ENCODE data around the gene HMGCL. TPM values are rescaled to one million over a fixed set of nuclear protein-coding genes. Genes with fewer than 3 reads are reported as not detected.

HMGCL gene
- polyA plus RNA-seq, 1 experiment, result 39.5 TPM

- TF ChIP-seq, protein P1, sequence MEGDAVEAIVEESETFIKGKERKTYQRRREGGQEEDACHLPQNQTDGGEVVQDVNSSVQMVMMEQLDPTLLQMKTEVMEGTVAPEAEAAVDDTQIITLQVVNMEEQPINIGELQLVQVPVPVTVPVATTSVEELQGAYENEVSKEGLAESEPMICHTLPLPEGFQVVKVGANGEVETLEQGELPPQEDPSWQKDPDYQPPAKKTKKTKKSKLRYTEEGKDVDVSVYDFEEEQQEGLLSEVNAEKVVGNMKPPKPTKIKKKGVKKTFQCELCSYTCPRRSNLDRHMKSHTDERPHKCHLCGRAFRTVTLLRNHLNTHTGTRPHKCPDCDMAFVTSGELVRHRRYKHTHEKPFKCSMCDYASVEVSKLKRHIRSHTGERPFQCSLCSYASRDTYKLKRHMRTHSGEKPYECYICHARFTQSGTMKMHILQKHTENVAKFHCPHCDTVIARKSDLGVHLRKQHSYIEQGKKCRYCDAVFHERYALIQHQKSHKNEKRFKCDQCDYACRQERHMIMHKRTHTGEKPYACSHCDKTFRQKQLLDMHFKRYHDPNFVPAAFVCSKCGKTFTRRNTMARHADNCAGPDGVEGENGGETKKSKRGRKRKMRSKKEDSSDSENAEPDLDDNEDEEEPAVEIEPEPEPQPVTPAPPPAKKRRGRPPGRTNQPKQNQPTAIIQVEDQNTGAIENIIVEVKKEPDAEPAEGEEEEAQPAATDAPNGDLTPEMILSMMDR (IDR thresholded peaks at IDR 0.05; ENCODE audit: low read depth, low read length), result peak; percentile 96
- ChIA-PET CTCF (interaction anchor here (1.1 to 1.4 kb wide), 2 partner anchors 10 to 44 kb away, joined by 3 to 4 read pairs; no protein-coding TSS in a partner anchor), POLR2A (no interaction called here)
- DNase-seq (ENCODE audit: low read depth, low spot score), result peak; percentile 29
- Histone ChIP-seq H3K27me3 (ENCODE audit: control insufficient read depth, insufficient read depth, low read length) (peaks cover 34% of the 10 kb centered on the region), H3K9me3 (ENCODE audit: control insufficient read depth, insufficient read depth, low read length) (no peaks in the 10 kb centered on the region), H3K27ac (ENCODE audit: low read depth, low read length) (no peak within 1 kb of the TSS), H3K4me3 (ENCODE audit: low read depth, low read length) (peak within 1 kb of the TSS; percentile 65)
These were observed 42.8 kb upstream of the HMGCL start, which contains the start of gene FUCA1 for GRCh38 chr1:23867895-23868556. Gene FUCA1, minus strand, starts transcription at chr1:23868290. Its CDS starts 4 bp downstream, at chr1:23868286.

DNA sequence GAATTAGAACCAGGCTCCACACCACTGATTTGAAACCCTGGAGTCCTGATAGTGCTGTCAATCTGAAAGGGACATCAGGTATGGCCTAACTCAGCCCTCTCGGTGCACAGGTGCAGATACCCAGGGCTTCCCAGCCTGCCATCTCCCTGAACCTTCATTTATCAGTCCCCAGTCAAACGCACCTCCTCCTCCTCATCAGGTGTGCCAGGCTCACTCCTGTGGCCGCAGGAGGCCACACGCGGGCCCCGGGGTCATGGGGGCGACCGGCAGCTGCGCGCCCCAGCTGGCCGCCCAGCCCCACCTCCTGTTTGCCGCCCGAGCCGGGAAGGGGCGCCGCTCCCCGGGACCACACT lies 42.3 kb upstream of the HMGCL start:
- DNase-seq (ENCODE audit: low read depth, low spot score), result no peak
- ChIA-PET POLR2A (interaction anchor here (0.6 kb wide), 1 partner anchor 42 kb away, joined by 4 read pairs; the partner anchor contains the start of gene HMGCL), CTCF (interaction anchor here (0.6 kb wide), 1 partner anchor 44 kb away, joined by 4 read pairs; no protein-coding TSS in a partner anchor)
- Histone ChIP-seq H3K4me3 (ENCODE audit: low read depth, low read length) (peak overlapping the region; percentile 65), H3K27ac (ENCODE audit: low read depth, low read length) (no peak overlapping the region), H3K9me3 (ENCODE audit: control insufficient read depth, insufficient read depth, low read length) (no peaks in the 10 kb centered on the region), H3K27me3 (ENCODE audit: control insufficient read depth, insufficient read depth, low read length) (peaks cover 30% of the 10 kb centered on the region)
- TF ChIP-seq, protein P1 (IDR thresholded peaks at IDR 0.05; ENCODE audit: low read depth, low read length), result no peak

- TF ChIP-seq, protein P1 (IDR thresholded peaks at IDR 0.05; ENCODE audit: low read depth, low read length), result no peak
- H3K27ac ChIP-seq (ENCODE audit: low read depth, low read length), result no peak overlapping the region
- ChIA-PET CTCF (interaction anchor here (1.1 kb wide), 1 partner anchor 94 kb away, joined by 4 read pairs; no protein-coding TSS in a partner anchor), POLR2A (no interaction called here)
- H3K4me3 ChIP-seq (ENCODE audit: low read depth, low read length), result no peak overlapping the region
- DNase-seq (ENCODE audit: low read depth, low spot score), result no peak
- H3K9me3 ChIP-seq (ENCODE audit: control insufficient read depth, insufficient read depth, low read length), result no peaks in the 10 kb centered on the region
- peaks cover 33% of the 10 kb centered on the region for H3K27me3 ChIP-seq (ENCODE audit: control insufficient read depth, insufficient read depth, low read length)
These were observed 40.3 kb upstream of the HMGCL start for GRCh38 chr1:23865543-23865930.

DNA sequence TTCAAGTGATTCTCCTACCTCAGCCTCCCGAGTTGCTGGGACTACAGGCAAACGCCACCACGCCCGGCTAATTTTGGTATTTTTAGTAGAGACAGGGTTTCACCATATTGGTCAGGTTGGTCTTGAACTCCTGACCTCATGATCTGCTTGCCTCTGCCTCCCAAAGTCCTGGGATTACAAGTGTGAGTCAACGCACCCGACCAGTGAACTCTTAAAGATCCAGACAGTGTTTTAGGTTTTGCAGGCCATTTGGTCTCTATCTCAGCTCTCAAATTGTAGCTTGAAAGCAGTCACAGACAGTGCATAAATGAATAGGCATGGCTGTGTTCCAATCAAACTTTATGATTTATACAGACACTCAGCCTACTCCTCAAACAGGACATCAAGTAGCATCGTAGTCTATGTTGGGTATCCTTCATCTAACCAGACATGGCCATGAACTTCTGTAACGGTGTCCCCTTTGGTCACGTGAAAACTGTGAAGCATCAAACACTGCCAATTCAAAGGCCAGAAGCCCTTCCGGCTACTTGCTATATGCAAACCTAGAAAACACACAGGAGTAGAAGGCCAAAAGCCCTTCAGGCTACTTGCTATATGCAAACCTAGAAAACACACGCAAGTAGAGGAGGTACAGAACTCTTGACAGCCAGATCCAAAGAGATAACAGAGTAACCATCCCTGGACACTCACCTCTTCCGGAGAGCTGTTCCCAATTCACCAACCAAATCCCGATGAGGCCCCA lies 39.7 kb upstream of the HMGCL start:
- Histone ChIP-seq H3K9me3 (ENCODE audit: control insufficient read depth, insufficient read depth, low read length) (no peaks in the 10 kb centered on the region), H3K27ac (ENCODE audit: low read depth, low read length) (no peak overlapping the region), H3K4me3 (ENCODE audit: low read depth, low read length) (no peak overlapping the region), H3K27me3 (ENCODE audit: control insufficient read depth, insufficient read depth, low read length) (peaks cover 33% of the 10 kb centered on the region)
- CTCF ChIA-PET, result interaction anchor here (1.1 kb wide), 1 partner anchor 93 kb away, joined by 4 read pairs; no protein-coding TSS in a partner anchor
- POLR2A ChIA-PET, result no interaction called here
- TF ChIP-seq, protein P1 (IDR thresholded peaks at IDR 0.05; ENCODE audit: low read depth, low read length), result no peak
- DNase-seq (ENCODE audit: low read depth, low spot score), result no peak

- ChIA-PET POLR2A (interaction anchor here (0.7 kb wide), 1 partner anchor 37 kb away, joined by 5 read pairs; no protein-coding TSS in a partner anchor), CTCF (no interaction called here)
- peaks cover 25% of the 10 kb centered on the region for H3K27me3 ChIP-seq (ENCODE audit: control insufficient read depth, insufficient read depth, low read length)
- TF ChIP-seq, protein P1 (IDR thresholded peaks at IDR 0.05; ENCODE audit: low read depth, low read length), result no peak
- H3K4me3 ChIP-seq (ENCODE audit: low read depth, low read length), result no peak overlapping the region
- no peaks in the 10 kb centered on the region for H3K9me3 ChIP-seq (ENCODE audit: control insufficient read depth, insufficient read depth, low read length)
- DNase-seq (ENCODE audit: low read depth, low spot score), result no peak
- H3K27ac ChIP-seq (ENCODE audit: low read depth, low read length), result no peak overlapping the region
These were observed 37.4 kb upstream of the HMGCL start for GRCh38 chr1:23862640-23863039.
